Panc1 (cell line): Measurements from ENCODE around the gene MLPH.

Source experiments
- CTCF ChIP-seq: fragments of 450-650 bp; IDR thresholded peaks from 2 replicates; pipeline ENCODE4 v1.5.1; 2017; ENCODE audit warnings: mild to moderate bottlenecking
- POLR2AphosphoS5 ChIP-seq: IDR thresholded peaks from 2 replicates; pipeline ENCODE4 v1.6.1; 2012; ENCODE audit warnings: mild to moderate bottlenecking, low read depth, low read length, moderate library complexity
- SIN3A ChIP-seq: IDR thresholded peaks from 2 replicates; pipeline ENCODE4 v1.6.1; 2012; ENCODE audit warnings: low read depth, mild to moderate bottlenecking, low read length, moderate library complexity, borderline replicate concordance; ENCODE audit not compliant: insufficient read depth
- TCF7L2 ChIP-seq: IDR thresholded peaks from 2 replicates; pipeline ENCODE4 v1.6.1; 2011; ENCODE audit warnings: mild to moderate bottlenecking, low read depth, low read length, inconsistent platforms
- TF ChIP-seq, protein P1 (sequence below), 2 experiments: IDR thresholded peaks; 2 replicates each; pipeline ENCODE4 v1.6.1; 2011 to 2012; ENCODE audit warnings: low read depth in 2 of 2, control low read depth in 1 of 2, low read length in 1 of 2, mild to moderate bottlenecking in 1 of 2, moderate library complexity in 1 of 2; ENCODE audit not compliant: insufficient read depth in 1 of 2

GRCh38 chr2:237525559-237526157, 38.6 kb downstream of the MLPH start:
- TF ChIP-seq CTCF (no peak), TCF7L2 (no peak), POLR2AphosphoS5 (no peak), SIN3A (no peak)
- TF ChIP-seq, protein P1, sequence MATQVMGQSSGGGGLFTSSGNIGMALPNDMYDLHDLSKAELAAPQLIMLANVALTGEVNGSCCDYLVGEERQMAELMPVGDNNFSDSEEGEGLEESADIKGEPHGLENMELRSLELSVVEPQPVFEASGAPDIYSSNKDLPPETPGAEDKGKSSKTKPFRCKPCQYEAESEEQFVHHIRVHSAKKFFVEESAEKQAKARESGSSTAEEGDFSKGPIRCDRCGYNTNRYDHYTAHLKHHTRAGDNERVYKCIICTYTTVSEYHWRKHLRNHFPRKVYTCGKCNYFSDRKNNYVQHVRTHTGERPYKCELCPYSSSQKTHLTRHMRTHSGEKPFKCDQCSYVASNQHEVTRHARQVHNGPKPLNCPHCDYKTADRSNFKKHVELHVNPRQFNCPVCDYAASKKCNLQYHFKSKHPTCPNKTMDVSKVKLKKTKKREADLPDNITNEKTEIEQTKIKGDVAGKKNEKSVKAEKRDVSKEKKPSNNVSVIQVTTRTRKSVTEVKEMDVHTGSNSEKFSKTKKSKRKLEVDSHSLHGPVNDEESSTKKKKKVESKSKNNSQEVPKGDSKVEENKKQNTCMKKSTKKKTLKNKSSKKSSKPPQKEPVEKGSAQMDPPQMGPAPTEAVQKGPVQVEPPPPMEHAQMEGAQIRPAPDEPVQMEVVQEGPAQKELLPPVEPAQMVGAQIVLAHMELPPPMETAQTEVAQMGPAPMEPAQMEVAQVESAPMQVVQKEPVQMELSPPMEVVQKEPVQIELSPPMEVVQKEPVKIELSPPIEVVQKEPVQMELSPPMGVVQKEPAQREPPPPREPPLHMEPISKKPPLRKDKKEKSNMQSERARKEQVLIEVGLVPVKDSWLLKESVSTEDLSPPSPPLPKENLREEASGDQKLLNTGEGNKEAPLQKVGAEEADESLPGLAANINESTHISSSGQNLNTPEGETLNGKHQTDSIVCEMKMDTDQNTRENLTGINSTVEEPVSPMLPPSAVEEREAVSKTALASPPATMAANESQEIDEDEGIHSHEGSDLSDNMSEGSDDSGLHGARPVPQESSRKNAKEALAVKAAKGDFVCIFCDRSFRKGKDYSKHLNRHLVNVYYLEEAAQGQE (IDR thresholded peaks at IDR 0.05; ENCODE audit: insufficient read depth in 1 of 2, low read depth in 2 of 2, low read length in 1 of 2): no peak
